SK-N-SH treated with all-trans-retinoic acid at 6 μM for 48 hours (cell line): ENCODE measurements around the gene MUC3A.
"Not testable (repeated sequence)": the region's sequence is repeated elsewhere in the genome, so short reads cannot be mapped to it uniquely, and the experiment has no call there.

Experiments used
- ATAC-seq: fragments of 200-7000 bp; cut with Tn5 transposase; 3 replicates; pipeline ENCODE4 v1.9.1; 2020; ENCODE audit warnings: mild to moderate bottlenecking, moderate library complexity
- BACH2 ChIP-seq: fragments of 250-450 bp; sonication (Bioruptor Pico); IDR thresholded peaks from 2 replicates; pipeline ENCODE4 v1.9.0; 2021; ENCODE audit warnings: mild to moderate bottlenecking, borderline replicate concordance
- ESRRG ChIP-seq: fragments of 250-450 bp; sonication (Bioruptor Pico); IDR thresholded peaks from 2 replicates; pipeline ENCODE4 v1.6.1; 2021; ENCODE audit warnings: mild to moderate bottlenecking
- OSR1 ChIP-seq: fragments of 250-450 bp; sonication (Bioruptor Pico); IDR thresholded peaks from 2 replicates; pipeline ENCODE4 v1.8.0; 2022; ENCODE audit warnings: moderate library complexity, mild to moderate bottlenecking, inconsistent platforms
- RARB ChIP-seq: fragments of 250-450 bp; sonication (Bioruptor Pico); IDR thresholded peaks from 2 replicates; pipeline ENCODE4 v1.8.0; 2021; ENCODE audit warnings: mild to moderate bottlenecking, moderate library complexity
- SNAI2 ChIP-seq: fragments of 250-450 bp; sonication (Bioruptor Pico); IDR thresholded peaks from 2 replicates; pipeline ENCODE4 v1.5.0; 2020; ENCODE audit warnings: mild to moderate bottlenecking, moderate library complexity
- ZFP30 ChIP-seq: fragments of 450-650 bp; formaldehyde crosslinking; IDR thresholded peaks from 2 replicates; pipeline ENCODE4 v1.5.0; 2022; ENCODE audit warnings: mild to moderate bottlenecking, moderate library complexity
- ZNF565 ChIP-seq: fragments of 450-650 bp; formaldehyde crosslinking; conservative IDR thresholded peaks from 2 replicates; pipeline ENCODE4 v1.5.0; 2020; ENCODE audit warnings: low read depth, mild to moderate bottlenecking, moderate library complexity
- ZNF70 ChIP-seq: fragments of 450-650 bp; formaldehyde crosslinking; IDR thresholded peaks from 2 replicates; pipeline ENCODE4 v1.5.0; 2020; ENCODE audit warnings: mild to moderate bottlenecking, moderate library complexity
- ZNF8 ChIP-seq: fragments of 450-650 bp; formaldehyde crosslinking; IDR thresholded peaks from 2 replicates; pipeline ENCODE4 v1.5.0; 2020; ENCODE audit warnings: mild to moderate bottlenecking, moderate library complexity
- TF ChIP-seq, protein P1 (sequence below): fragments of 250-450 bp; sonication (Bioruptor Pico); IDR thresholded peaks from 2 replicates; pipeline ENCODE4 v1.8.0; 2020; ENCODE audit warnings: mild to moderate bottlenecking, moderate library complexity, borderline replicate concordance
- TF ChIP-seq, protein P2 (sequence below): fragments of 250-450 bp; sonication (Bioruptor Pico); IDR thresholded peaks from 2 replicates; pipeline ENCODE4 v1.5.1; 2020; ENCODE audit warnings: low read depth, mild to moderate bottlenecking, moderate library complexity
- TF ChIP-seq, protein P3 (sequence below): fragments of 250-450 bp; sonication (Bioruptor Pico); IDR thresholded peaks from 2 replicates; pipeline ENCODE4 v1.8.0; 2021; ENCODE audit warnings: low read depth, mild to moderate bottlenecking, moderate library complexity, borderline replicate concordance
- TF ChIP-seq, protein P4 (sequence below): fragments of 250-450 bp; sonication (Bioruptor Pico); IDR thresholded peaks from 2 replicates; pipeline ENCODE4 v1.5.0; 2020; ENCODE audit warnings: mild to moderate bottlenecking, moderate library complexity

MUC3A gene

DNA sequence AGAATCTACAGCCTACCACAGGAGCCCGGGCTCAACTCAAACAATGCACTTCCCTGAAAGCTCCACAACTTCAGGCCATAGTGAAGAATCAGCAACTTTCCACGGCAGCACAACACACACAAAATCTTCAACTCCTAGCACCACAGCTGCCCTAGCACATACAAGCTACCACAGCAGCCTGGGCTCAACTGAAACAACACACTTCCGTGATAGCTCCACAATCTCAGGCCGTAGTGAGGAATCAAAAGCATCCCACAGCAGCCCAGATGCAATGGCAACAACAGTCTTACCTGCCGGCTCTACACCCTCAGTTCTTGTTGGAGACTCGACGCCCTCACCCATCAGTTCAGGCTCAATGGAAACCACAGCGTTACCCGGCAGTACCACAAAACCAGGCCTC is 42.3 kb downstream of the MUC3A start (continued):
- TF ChIP-seq, protein P1, sequence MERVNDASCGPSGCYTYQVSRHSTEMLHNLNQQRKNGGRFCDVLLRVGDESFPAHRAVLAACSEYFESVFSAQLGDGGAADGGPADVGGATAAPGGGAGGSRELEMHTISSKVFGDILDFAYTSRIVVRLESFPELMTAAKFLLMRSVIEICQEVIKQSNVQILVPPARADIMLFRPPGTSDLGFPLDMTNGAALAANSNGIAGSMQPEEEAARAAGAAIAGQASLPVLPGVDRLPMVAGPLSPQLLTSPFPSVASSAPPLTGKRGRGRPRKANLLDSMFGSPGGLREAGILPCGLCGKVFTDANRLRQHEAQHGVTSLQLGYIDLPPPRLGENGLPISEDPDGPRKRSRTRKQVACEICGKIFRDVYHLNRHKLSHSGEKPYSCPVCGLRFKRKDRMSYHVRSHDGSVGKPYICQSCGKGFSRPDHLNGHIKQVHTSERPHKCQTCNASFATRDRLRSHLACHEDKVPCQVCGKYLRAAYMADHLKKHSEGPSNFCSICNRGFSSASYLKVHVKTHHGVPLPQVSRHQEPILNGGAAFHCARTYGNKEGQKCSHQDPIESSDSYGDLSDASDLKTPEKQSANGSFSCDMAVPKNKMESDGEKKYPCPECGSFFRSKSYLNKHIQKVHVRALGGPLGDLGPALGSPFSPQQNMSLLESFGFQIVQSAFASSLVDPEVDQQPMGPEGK (CRISPR knock-in tag): no peak

DNA sequence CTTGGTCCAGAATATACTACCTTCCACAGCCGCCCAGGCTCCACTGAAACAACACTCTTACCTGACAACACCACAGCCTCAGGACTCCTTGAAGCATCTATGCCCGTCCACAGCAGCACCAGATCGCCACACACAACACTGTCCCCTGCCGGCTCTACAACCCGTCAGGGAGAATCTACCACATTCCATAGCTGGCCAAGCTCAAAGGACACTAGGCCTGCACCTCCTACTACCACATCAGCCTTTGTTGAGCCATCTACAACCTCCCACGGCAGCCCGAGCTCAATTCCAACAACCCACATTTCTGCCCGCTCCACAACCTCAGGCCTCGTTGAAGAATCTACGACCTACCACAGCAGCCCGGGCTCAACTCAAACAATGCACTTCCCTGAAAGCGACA is 42.9 kb downstream of the MUC3A start:
- ATAC-seq: not testable (repeated sequence)

DNA sequence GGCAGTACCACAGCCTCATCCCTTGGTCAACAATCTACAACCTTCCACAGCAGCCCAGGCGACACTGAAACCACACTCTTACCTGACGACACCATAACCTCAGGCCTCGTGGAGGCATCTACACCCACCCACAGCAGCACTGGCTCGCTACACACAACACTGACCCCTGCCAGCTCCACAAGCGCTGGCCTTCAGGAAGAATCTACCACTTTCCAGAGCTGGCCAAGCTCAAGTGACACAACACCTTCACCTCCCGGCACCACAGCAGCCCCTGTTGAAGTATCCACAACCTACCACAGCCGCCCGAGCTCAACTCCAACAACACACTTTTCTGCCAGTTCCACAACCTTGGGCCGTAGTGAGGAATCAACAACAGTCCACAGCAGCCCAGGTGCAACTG is 45.3 kb downstream of the MUC3A start:
- not testable (repeated sequence) for ATAC-seq

DNA sequence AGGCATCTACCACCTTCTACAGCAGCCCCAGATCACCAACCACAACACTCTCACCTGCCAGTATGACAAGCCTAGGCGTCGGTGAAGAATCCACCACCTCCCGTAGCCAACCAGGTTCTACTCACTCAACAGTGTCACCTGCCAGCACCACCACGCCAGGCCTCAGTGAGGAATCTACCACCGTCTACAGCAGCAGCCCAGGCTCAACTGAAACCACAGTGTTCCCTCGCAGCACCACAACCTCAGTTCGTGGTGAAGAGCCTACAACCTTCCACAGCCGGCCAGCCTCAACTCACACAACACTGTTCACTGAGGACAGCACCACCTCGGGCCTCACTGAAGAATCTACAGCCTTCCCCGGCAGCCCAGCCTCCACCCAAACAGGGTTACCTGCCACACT is 49.2 kb downstream of the MUC3A start:
- ATAC-seq: not testable (repeated sequence)

DNA sequence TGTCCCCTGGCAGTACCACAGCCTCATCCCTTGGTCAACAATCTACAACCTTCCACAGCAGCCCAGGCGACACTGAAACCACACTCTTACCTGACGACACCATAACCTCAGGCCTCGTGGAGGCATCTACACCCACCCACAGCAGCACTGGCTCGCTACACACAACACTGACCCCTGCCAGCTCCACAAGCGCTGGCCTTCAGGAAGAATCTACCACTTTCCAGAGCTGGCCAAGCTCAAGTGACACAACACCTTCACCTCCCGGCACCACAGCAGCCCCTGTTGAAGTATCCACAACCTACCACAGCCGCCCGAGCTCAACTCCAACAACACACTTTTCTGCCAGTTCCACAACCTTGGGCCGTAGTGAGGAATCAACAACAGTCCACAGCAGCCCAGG is 50.0 kb downstream of the MUC3A start:
- peak; percentile 40; the same call in 2 of the 3 replicates for ATAC-seq

DNA sequence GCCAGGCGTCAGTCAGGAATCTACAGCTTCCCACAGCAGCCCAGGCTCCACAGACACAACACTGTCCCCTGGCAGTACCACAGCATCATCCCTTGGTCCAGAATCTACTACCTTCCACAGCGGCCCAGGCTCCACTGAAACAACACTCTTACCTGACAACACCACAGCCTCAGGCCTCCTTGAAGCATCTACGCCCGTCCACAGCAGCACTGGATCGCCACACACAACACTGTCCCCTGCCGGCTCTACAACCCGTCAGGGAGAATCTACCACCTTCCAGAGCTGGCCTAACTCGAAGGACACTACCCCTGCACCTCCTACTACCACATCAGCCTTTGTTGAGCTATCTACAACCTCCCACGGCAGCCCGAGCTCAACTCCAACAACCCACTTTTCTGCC is 50.7 kb downstream of the MUC3A start:
- ATAC-seq: not testable (repeated sequence)

DNA sequence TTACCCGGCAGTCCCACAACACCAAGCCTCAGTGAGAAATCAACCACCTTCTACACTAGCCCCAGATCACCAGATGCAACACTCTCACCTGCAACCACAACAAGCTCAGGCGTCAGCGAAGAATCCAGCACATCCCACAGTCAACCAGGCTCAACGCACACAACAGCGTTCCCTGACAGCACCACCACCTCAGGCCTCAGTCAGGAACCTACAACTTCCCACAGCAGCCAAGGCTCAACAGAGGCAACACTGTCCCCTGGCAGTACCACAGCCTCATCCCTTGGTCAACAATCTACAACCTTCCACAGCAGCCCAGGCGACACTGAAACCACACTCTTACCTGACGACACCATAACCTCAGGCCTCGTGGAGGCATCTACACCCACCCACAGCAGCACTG is 53.0 kb downstream of the MUC3A start:
- not testable (repeated sequence) for ATAC-seq

DNA sequence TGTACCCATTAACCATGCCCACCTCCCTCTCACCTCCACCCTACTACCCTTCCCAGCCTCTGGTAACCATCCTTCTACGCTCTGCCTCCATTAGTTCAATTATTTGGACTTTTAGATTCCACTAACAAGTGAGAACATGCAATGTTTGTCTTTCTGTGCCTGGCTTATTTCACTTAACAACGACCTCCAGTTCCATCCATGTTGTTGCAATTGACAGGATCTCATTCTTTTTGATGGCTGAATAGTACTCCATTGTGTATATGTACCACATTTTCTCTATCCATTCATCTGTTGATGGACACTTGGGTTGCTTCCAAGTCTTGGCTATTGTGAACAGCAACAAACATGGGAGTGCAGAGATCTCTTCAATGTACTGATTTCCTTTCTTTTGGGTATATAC is 58.0 kb downstream of the MUC3A start:
- TF ChIP-seq ZNF8: 0 out of 2 replicates have a peak, but pooled peaks have one; percentile 45
- not testable (repeated sequence) for ATAC-seq

DNA sequence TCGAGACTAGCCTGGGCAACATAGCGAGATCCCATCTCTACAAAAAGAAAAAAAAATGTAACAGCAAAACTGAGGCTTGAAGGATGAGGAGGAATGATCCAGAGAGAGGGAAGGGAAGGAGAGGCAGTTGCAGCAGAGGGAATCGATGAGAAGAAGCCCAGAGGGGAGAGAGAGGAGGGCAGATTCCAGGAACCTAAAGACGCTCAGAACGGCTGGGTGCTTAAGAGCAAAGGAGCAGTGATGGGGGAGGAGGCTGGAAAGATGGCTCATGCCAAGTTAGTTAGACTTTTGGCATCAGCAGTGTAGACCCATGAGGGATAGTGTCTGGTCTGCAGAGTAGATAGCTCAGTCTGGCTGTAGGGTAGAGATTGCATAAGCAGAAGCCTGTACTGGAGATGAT is 60.3 kb downstream of the MUC3A start:
- no peak for ATAC-seq
- TF ChIP-seq OSR1: no peak
- no peak for TF ChIP-seq ZNF8
- TF ChIP-seq SNAI2 (CRISPR knock-in tag): no peak
- no peak for TF ChIP-seq ESRRG (CRISPR knock-in tag)
- no peak for TF ChIP-seq ZNF70
- TF ChIP-seq, protein P2, sequence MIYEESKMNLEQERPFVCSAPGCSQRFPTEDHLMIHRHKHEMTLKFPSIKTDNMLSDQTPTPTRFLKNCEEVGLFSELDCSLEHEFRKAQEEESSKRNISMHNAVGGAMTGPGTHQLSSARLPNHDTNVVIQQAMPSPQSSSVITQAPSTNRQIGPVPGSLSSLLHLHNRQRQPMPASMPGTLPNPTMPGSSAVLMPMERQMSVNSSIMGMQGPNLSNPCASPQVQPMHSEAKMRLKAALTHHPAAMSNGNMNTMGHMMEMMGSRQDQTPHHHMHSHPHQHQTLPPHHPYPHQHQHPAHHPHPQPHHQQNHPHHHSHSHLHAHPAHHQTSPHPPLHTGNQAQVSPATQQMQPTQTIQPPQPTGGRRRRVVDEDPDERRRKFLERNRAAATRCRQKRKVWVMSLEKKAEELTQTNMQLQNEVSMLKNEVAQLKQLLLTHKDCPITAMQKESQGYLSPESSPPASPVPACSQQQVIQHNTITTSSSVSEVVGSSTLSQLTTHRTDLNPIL (CRISPR knock-in tag): no peak
- TF ChIP-seq ZNF565 (CRISPR knock-in tag): no peak
- TF ChIP-seq ZFP30 (CRISPR knock-in tag): no peak
- no peak for TF ChIP-seq BACH2
- TF ChIP-seq, protein P3, sequence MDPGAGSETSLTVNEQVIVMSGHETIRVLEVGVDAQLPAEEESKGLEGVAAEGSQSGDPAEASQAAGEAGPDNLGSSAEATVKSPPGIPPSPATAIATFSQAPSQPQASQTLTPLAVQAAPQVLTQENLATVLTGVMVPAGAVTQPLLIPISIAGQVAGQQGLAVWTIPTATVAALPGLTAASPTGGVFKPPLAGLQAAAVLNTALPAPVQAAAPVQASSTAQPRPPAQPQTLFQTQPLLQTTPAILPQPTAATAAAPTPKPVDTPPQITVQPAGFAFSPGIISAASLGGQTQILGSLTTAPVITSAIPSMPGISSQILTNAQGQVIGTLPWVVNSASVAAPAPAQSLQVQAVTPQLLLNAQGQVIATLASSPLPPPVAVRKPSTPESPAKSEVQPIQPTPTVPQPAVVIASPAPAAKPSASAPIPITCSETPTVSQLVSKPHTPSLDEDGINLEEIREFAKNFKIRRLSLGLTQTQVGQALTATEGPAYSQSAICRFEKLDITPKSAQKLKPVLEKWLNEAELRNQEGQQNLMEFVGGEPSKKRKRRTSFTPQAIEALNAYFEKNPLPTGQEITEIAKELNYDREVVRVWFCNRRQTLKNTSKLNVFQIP (CRISPR knock-in tag): no peak
- TF ChIP-seq, protein P4, sequence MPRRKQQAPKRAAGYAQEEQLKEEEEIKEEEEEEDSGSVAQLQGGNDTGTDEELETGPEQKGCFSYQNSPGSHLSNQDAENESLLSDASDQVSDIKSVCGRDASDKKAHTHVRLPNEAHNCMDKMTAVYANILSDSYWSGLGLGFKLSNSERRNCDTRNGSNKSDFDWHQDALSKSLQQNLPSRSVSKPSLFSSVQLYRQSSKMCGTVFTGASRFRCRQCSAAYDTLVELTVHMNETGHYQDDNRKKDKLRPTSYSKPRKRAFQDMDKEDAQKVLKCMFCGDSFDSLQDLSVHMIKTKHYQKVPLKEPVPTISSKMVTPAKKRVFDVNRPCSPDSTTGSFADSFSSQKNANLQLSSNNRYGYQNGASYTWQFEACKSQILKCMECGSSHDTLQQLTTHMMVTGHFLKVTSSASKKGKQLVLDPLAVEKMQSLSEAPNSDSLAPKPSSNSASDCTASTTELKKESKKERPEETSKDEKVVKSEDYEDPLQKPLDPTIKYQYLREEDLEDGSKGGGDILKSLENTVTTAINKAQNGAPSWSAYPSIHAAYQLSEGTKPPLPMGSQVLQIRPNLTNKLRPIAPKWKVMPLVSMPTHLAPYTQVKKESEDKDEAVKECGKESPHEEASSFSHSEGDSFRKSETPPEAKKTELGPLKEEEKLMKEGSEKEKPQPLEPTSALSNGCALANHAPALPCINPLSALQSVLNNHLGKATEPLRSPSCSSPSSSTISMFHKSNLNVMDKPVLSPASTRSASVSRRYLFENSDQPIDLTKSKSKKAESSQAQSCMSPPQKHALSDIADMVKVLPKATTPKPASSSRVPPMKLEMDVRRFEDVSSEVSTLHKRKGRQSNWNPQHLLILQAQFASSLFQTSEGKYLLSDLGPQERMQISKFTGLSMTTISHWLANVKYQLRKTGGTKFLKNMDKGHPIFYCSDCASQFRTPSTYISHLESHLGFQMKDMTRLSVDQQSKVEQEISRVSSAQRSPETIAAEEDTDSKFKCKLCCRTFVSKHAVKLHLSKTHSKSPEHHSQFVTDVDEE (CRISPR knock-in tag): no peak
- TF ChIP-seq RARB (CRISPR knock-in tag): no peak
- TF ChIP-seq, all 23 proteins: peak for 0
